GM12878 (cell line): ENCODE results near the gene SNX2. TPM values are rescaled to one million over a fixed set of nuclear protein-coding genes. Genes with fewer than 3 reads are reported as not detected.

ENCODE experiments used
- ATAC-seq: fragments of 200-7000 bp; cut with Tn5 transposase; 3 replicates; pipeline ENCODE4 v1.9.1; 2020; ENCODE audit warnings: mild to moderate bottlenecking, moderate library complexity
- BruUV-seq: library from RNA; stranded (reverse); fragments of 400-500 nt; replicated peaks from 2 replicates; lab custom pipeline; 2021; lab: Mats Ljungman, UMichigan
- CTCF ChIA-PET: fragments of 300-600 bp; sonication (Branson Sonifier 250); formaldehyde crosslinking; extraction: SDS; loops from one replicate; lab custom pipeline; 2021; ENCODE audit warnings: inconsistent platforms; lab: Yijun Ruan, JAX
- POLR2A ChIA-PET: fragments of 350-600 bp; formaldehyde crosslinking; extraction: SDS; loops from one replicate; lab custom pipeline; 2021; ENCODE audit warnings: inconsistent platforms; lab: Charles Lee
- RAD21 ChIA-PET: fragments of 300-600 bp; sonication (Branson Sonifier 250); formaldehyde crosslinking; loops from one replicate; lab custom pipeline; 2023; ENCODE audit warnings: antibody characterized with exemption; ENCODE audit not compliant: unreplicated experiment; lab: Charles Lee
- SMC1A ChIA-PET: fragments of 300-600 bp; sonication (Branson Sonifier 250); formaldehyde crosslinking; loops from one replicate; lab custom pipeline; 2023; ENCODE audit not compliant: unreplicated experiment, uncharacterized antibody; lab: Charles Lee
- DNase-seq: peaks from one replicate; pipeline ENCODE4 v3.0.0-alpha.2; 2011; ENCODE audit warnings: low read depth, low spot score
- FAIRE-seq: peaks from 3 replicates; lab custom pipeline; 2011; peaks lifted over from hg19 to GRCh38; lab: Jason Lieb, UNC
- H2AFZ ChIP-seq: 2 replicates; pipeline ENCODE4 v1.6.0; 2011; ENCODE audit warnings: low read depth, low read length, control low read depth; ENCODE audit not compliant: control insufficient read depth
- H3K27ac ChIP-seq: 2 replicates; pipeline ENCODE4 v1.5.1; 2011; ENCODE audit warnings: control low read depth; ENCODE audit not compliant: control insufficient read depth, insufficient read depth
- H3K27me3 ChIP-seq, 2 experiments: replicated peaks in 1 of 2; 2 replicates each; pipeline versions ENCODE4 v1.6.0 to v1.6.1; 2011; ENCODE audit warnings: low read length in 1 of 2; ENCODE audit not compliant: control insufficient read depth in 2 of 2, insufficient read depth in 2 of 2
- H3K36me3 ChIP-seq, 2 experiments: 2 replicates each; pipeline ENCODE4 v1.5.1; 2011; ENCODE audit warnings: low read length in 1 of 2; ENCODE audit not compliant: control insufficient read depth in 2 of 2, insufficient read depth in 2 of 2
- H3K4me1 ChIP-seq: 2 replicates; pipeline ENCODE4 v1.6.1; 2011; ENCODE audit warnings: mild to moderate bottlenecking, low read length, moderate library complexity, mixed read lengths; ENCODE audit not compliant: control insufficient read depth, insufficient read depth
- H3K4me2 ChIP-seq: 2 replicates; pipeline ENCODE4 v1.6.0; 2011; ENCODE audit warnings: control low read depth; ENCODE audit not compliant: control insufficient read depth, insufficient read depth
- H3K4me3 ChIP-seq: fragments of 200-600 bp; sonication (generic); 2 replicates; pipeline ENCODE4 v1.5.1; 2016
- H3K79me2 ChIP-seq: 2 replicates; pipeline ENCODE4 v1.6.0; 2011; ENCODE audit warnings: low read length; ENCODE audit not compliant: control insufficient read depth, insufficient read depth
- H3K9ac ChIP-seq: 2 replicates; pipeline ENCODE4 v1.8.0; 2011; ENCODE audit warnings: low read length, control low read depth, mixed read lengths; ENCODE audit not compliant: control insufficient read depth, insufficient read depth
- H3K9me3 ChIP-seq: replicated peaks from 3 replicates; pipeline ENCODE4 v1.5.1; 2011; ENCODE audit warnings: mild to moderate bottlenecking, low read length; ENCODE audit not compliant: control insufficient read depth, insufficient read depth
- H4K20me1 ChIP-seq: 2 replicates; pipeline ENCODE4 v1.6.0; 2011; ENCODE audit not compliant: control insufficient read depth, insufficient read depth
- GABPA ChIP-seq: IDR thresholded peaks from 2 replicates; pipeline ENCODE4 v1.6.1; 2014; ENCODE audit warnings: antibody characterized with exemption, low read depth, mild to moderate bottlenecking, inconsistent platforms
- POU2F2 ChIP-seq: IDR thresholded peaks from 3 replicates; pipeline ENCODE4 v1.6.1; 2011; ENCODE audit warnings: low read depth, mild to moderate bottlenecking, low read length, borderline replicate concordance
- SMC3 ChIP-seq: IDR thresholded peaks from 2 replicates; pipeline ENCODE4 v1.6.1; 2011; ENCODE audit warnings: low read length, improper control_type of control experiment, borderline replicate concordance
- ZNF622 ChIP-seq: fragments of 450-650 bp; IDR thresholded peaks from 2 replicates; pipeline ENCODE4 v1.6.1; 2017; ENCODE audit warnings: mild to moderate bottlenecking, inconsistent platforms
- WGBS: methylation state at CpG from one replicate; pipeline ENCODE4 v1.1.6; 2016; ENCODE audit warnings: low lambda C conversion rate; ENCODE audit not compliant: insufficient replicate concordance, insufficient coverage; ENCODE audit errors: missing lambda C conversion rate; 5-methylcytosine and 5-hydroxymethylcytosine counted together
- in situ Hi-C: fragments of 300-500 bp; cut with MboI; formaldehyde crosslinking; loops from 9 replicates; pipeline ENCODE4 v1.14.3; 2018; ENCODE audit warnings: mixed read lengths
- intact Hi-C: fragments of 100-400 bp; cut with micrococcal nuclease; formaldehyde crosslinking; loops from one replicate; pipeline ENCODE4 v1.14.2; 2022; ENCODE audit not compliant: unreplicated experiment
- polyA plus RNA-seq, 11 experiments: library from polyadenylated mRNA; depleted of rRNA in 4 of 11; unstranded in 6 of 11; stranded (reverse) in 5 of 11; fragments of >200 nt; fragmentation: Nextera tagmentation in 4 of 11; fragmentation: Illumina TruSeq in 1 of 11; extraction: Ambion mirVana in 4 of 11; extraction: Trizol in 1 of 11; gene quantifications; 1 replicate in 1 of 11; 2 replicates in 10 of 11; pipeline versions ENCODE4 v1.2.1 to v1.2.3, GENCODE V29; 2011 to 2016; ENCODE audit warnings: inconsistent platforms in 2 of 11, missing spikeins in 2 of 11, low read depth in 1 of 11
- total RNA-seq, 4 experiments: library from RNA; depleted of rRNA in 3 of 4; stranded (reverse); fragments of >200 nt in 3 of 4; fragmentation: Illumina TruSeq in 1 of 4; extraction: Trizol in 1 of 4; gene quantifications; 2 replicates each; pipeline versions ENCODE4 v1.2.1 to v1.2.3, GENCODE V29; 2013 to 2021

The SNX2 gene
- total and polyA plus RNA-seq, 10 of the 15 experiments (the other 5 are each of a cell fraction or from before 2014, with no cell fraction given), result 46.3 to 84.3 (median 63.0) TPM

DNA sequence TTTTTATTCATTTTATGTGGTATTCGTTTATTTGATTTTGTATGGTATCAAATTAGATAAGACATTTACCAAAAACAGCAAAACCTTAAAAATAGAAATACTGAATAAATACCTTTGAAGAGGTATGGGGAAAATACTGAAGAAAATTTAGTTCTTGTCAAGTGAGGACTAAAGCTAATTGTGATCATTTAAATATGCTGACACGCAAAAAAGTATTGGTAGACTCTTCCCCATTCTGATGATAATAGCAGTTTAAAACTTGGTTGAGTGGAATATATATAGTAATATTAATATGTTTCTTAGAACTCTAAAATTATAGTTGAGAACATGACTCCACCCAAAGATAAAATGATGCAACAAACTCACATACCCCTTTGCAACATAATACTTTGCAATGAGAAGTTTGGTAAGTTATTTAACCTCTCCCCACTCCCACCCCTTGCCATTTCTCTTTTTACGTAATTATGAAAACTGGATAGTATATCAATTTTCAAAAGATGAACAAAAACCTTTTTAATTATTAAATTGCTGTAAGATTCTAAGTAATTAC, 40.4 kb downstream of the SNX2 start:
- no peak for TF ChIP-seq POU2F2
- TF ChIP-seq ZNF622, result no peak
- TF ChIP-seq, all 136 proteins: peak for 0

DNA sequence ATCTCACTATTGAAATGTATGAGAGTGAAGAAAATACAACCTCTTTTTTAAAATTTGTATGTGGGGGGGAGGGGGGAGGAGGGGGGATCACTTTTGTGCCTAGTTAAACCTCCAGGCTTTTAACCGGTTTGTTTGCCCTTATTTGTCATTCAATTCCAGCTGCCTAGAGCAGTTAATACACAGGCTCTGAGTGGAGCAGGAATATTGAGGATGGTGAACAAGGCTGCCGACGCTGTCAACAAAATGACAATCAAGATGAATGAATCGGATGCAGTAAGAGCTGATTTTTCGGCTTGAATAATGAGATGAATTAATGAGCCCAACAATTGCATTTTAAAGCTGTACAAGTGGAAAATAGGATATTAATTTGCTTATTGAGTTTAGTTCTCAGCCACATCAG, 41.9 kb downstream of the SNX2 start:
- Histone ChIP-seq H3K4me2 (no peak overlapping the region), H3K9me3 (no peaks in the 10 kb centered on the region), H3K36me3 (peaks cover 0 to 7% of the 10 kb centered on the region in 2 experiments; a peak in 1 of 4 replicates), H2AFZ (no peak overlapping the region), H3K27me3 (no peaks in the 10 kb centered on the region), H3K27ac (no peak overlapping the region), H3K9ac (no peak overlapping the region), H4K20me1 (no peaks in the 10 kb centered on the region), H3K79me2 (no peaks in the 10 kb centered on the region), H3K4me3 (no peak overlapping the region), H3K4me1 (no peaks in the 10 kb centered on the region)
- 100% methylated on average over 5 of the region's 5 CpGs for WGBS
- in situ Hi-C loops, result no loop called here
- SMC1A ChIA-PET, result interaction anchor here (0.6 to 0.9 kb wide), 2 partner anchors 9 to 179 kb away, joined by 3 read pairs; no protein-coding TSS in a partner anchor
- ATAC-seq (no peak), FAIRE-seq (no peak), DNase-seq (no peak)
- RAD21 ChIA-PET, result interaction anchor here (1.2 kb wide), 1 partner anchor 113 kb away, joined by 3 read pairs; no protein-coding TSS in a partner anchor
- TF ChIP-seq GABPA (no peak), SMC3 (no peak)
- intact Hi-C loops, result no loop called here
- CTCF ChIA-PET, result no interaction called here
- POLR2A ChIA-PET, result no interaction called here
- BruUV-seq, result no TSS peak

More for the DNA sequence above, 40.4 kb downstream of the SNX2 start:
- BruUV-seq, result no TSS peak
- Histone ChIP-seq H3K27me3 (no peaks in the 10 kb centered on the region), H3K27ac (no peak overlapping the region), H3K4me1 (no peaks in the 10 kb centered on the region), H4K20me1 (no peaks in the 10 kb centered on the region), H3K36me3 (peaks cover 0 to 10% of the 10 kb centered on the region in 2 experiments; a peak in 1 of 4 replicates), H3K4me3 (no peak overlapping the region), H3K79me2 (no peaks in the 10 kb centered on the region), H3K9ac (no peak overlapping the region), H3K4me2 (no peak overlapping the region), H2AFZ (no peak overlapping the region), H3K9me3 (no peaks in the 10 kb centered on the region)
- no peak for DNase-seq
- no peak for ATAC-seq
- intact Hi-C loops (no loop called here), in situ Hi-C loops (no loop called here)
- ChIA-PET SMC1A (no interaction called here), POLR2A (interaction anchor here (0.6 kb wide), 1 partner anchor 25 kb away, joined by 4 read pairs; no protein-coding TSS in a partner anchor), CTCF (interaction anchor here (0.8 kb wide), 1 partner anchor 9 kb away, joined by 4 read pairs; no protein-coding TSS in a partner anchor), RAD21 (no interaction called here)
- 94% methylated on average over 3 of the region's 3 CpGs for WGBS
- no peak for FAIRE-seq
